GM23248 (cell line): ENCODE measurements around the gene COPG2. TPM values are rescaled to one million over a fixed set of nuclear protein-coding genes. Genes with fewer than 3 reads are reported as not detected.
A peak's percentile ranks its signal among the peaks of the same experiment; 100 is the strongest.
"Not testable (repeated sequence)": the region's sequence is repeated elsewhere in the genome, so short reads cannot be mapped to it uniquely, and the experiment has no call there.

Experiments used
- DNase-seq: peaks from one replicate; pipeline ENCODE4 v3.0.0-alpha.2; 2015
- H2AFZ ChIP-seq: fragments of 200-600 bp; sonication (generic); 2 replicates; pipeline ENCODE4 v1.6.1; 2016; ENCODE audit warnings: antibody characterized with exemption
- H3F3A ChIP-seq: fragments of 200-600 bp; sonication (generic); 2 replicates; pipeline ENCODE4 v1.6.1; 2016; ENCODE audit warnings: mild to moderate bottlenecking, antibody characterized with exemption, mixed run types; ENCODE audit not compliant: insufficient read depth
- H3K27ac ChIP-seq: fragments of 200-600 bp; sonication (generic); 2 replicates; pipeline ENCODE4 v1.5.1; 2016; ENCODE audit warnings: mild to moderate bottlenecking
- H3K27me3 ChIP-seq: fragments of 200-600 bp; sonication (generic); replicated peaks from 2 replicates; pipeline ENCODE4 v1.6.1; 2016; ENCODE audit warnings: mild to moderate bottlenecking; ENCODE audit not compliant: insufficient read depth
- H3K36me3 ChIP-seq: fragments of 200-600 bp; sonication (generic); 2 replicates; pipeline ENCODE4 v1.6.1; 2016; ENCODE audit warnings: low read depth, mild to moderate bottlenecking
- H3K4me1 ChIP-seq: fragments of 200-600 bp; sonication (generic); 2 replicates; pipeline ENCODE4 v1.6.1; 2016; ENCODE audit warnings: mild to moderate bottlenecking; ENCODE audit not compliant: insufficient read depth
- H3K4me2 ChIP-seq: fragments of 200-600 bp; sonication (generic); one replicate; pipeline ENCODE4 v1.6.1; 2016; ENCODE audit warnings: mild to moderate bottlenecking; ENCODE audit not compliant: unreplicated experiment
- H3K4me3 ChIP-seq: fragments of 200-600 bp; sonication (generic); 2 replicates; pipeline ENCODE4 v1.5.1; 2016; ENCODE audit warnings: mild to moderate bottlenecking
- H3K79me2 ChIP-seq: fragments of 200-600 bp; sonication (generic); 2 replicates; pipeline ENCODE4 v1.6.1; 2016; ENCODE audit warnings: mild to moderate bottlenecking; ENCODE audit not compliant: insufficient read depth
- H3K9ac ChIP-seq: fragments of 200-600 bp; sonication (generic); 2 replicates; pipeline ENCODE4 v1.6.1; 2016; ENCODE audit warnings: mild to moderate bottlenecking
- H3K9me2 ChIP-seq: fragments of 200-600 bp; sonication (generic); 2 replicates; pipeline ENCODE4 v1.6.1; 2016; ENCODE audit warnings: mixed run types, mild to moderate bottlenecking, moderate library complexity; ENCODE audit not compliant: insufficient read depth
- H3K9me3 ChIP-seq: fragments of 200-600 bp; sonication (generic); one replicate; pipeline ENCODE4 v1.6.1; 2017; ENCODE audit warnings: low read depth
- H4K20me1 ChIP-seq: fragments of 200-600 bp; sonication (generic); 2 replicates; pipeline ENCODE4 v1.6.0; 2016; ENCODE audit not compliant: insufficient read depth
- EZH2 ChIP-seq: fragments of 200-600 bp; sonication (generic); IDR thresholded peaks from 2 replicates; pipeline ENCODE4 v1.6.1; 2018; ENCODE audit warnings: antibody characterized with exemption, mild to moderate bottlenecking; ENCODE audit not compliant: insufficient read depth, poor library complexity, severe bottlenecking
- EZH2phosphoT487 ChIP-seq: fragments of 200-600 bp; sonication (generic); IDR thresholded peaks from 2 replicates; pipeline ENCODE4 v1.6.1; 2018; ENCODE audit warnings: antibody characterized with exemption, moderate library complexity, mild to moderate bottlenecking, low read depth; ENCODE audit not compliant: insufficient read depth
- WGBS, 2 experiments: methylation state at CpG; one replicate each; pipeline ENCODE4 v1.1.6; 2015 to 2017; ENCODE audit warnings: low lambda C conversion rate in 2 of 2, low coverage in 1 of 2; ENCODE audit errors: missing lambda C conversion rate in 2 of 2; 5-methylcytosine and 5-hydroxymethylcytosine counted together
- in situ Hi-C: fragments of 300-500 bp; cut with MboI; formaldehyde crosslinking; loops from 2 replicates; pipeline ENCODE4 v1.15.0; 2020
- polyA plus RNA-seq: library from polyadenylated mRNA; unstranded; fragments of >200 nt; fragmentation: Nextera tagmentation; extraction: Ambion mirVana; gene quantifications from 2 replicates; pipeline ENCODE4 v1.2.1, GENCODE V29; 2016
- total RNA-seq: library from RNA; depleted of rRNA; stranded (reverse); fragments of >200 nt; shearing (Covaris generic); gene quantifications from 2 replicates; pipeline ENCODE4 v1.2.3, GENCODE V29; 2014

The COPG2 gene
- total and polyA plus RNA-seq, 2 experiments from 2014 or later: 3.4 to 29.7 TPM

DNA sequence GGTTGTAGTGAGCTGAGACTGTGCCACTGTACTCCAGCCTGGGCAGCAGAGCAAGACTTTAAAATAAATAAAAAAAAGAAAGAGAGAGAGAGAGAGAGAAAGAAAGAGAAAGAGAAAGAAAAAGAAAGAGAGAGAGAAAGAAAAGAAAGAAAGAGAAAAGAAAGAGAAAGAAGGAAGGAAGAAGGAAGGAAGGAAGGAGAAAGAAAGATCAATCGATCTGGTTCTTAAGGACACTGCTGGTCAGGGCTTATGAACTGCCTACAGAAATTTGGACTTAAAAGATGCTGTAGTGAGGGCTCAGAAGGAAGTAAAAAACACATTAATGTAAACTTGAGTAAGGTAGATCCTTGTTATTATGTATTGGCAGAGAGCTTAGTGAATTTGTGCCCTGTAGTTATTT is 62.4 kb downstream of the COPG2 start:
- Histone ChIP-seq H3K27ac (no peak overlapping the region), H3K9me2 (0 out of 2 replicates have a peak, but pooled peaks cover 4% of the 10 kb centered on the region), H4K20me1 (no peaks in the 10 kb centered on the region), H3K4me1 (no peaks in the 10 kb centered on the region), H3F3A (no peaks in the 10 kb centered on the region), H3K36me3 (no peaks in the 10 kb centered on the region; the same call in 1 of the 2 replicates), H3K4me2 (no peak overlapping the region), H3K9ac (no peak overlapping the region), H2AFZ (no peak overlapping the region), H3K27me3 (no peaks in the 10 kb centered on the region), H3K4me3 (no peak overlapping the region), H3K9me3 (no peaks in the 10 kb centered on the region), H3K79me2 (no peaks in the 10 kb centered on the region)
- no peak for DNase-seq
- TF ChIP-seq EZH2 (no peak), EZH2phosphoT487 (no peak)
- WGBS, 2 experiments: 89 to 94% methylated on average over 1 of the region's 1 CpG
- in situ Hi-C loops: no loop called here

DNA sequence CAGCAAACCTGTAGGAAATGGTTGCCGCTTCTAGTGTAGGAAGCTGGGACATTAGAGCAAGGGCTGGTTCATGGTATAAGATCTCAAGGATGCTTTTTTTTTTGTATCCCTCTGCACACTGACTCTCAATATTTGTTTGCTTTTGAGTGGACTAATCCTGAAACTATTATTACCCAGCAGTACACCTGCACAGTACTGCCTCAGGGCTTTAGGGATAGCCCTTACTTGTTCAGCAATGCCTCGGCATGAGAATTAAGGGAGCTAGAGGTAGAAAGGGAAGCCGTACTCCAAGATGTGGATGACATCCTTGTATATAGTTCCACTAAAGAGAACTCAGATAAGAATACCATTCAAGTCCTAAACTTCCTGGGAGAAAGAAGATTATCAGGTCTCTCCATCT is 70.5 kb downstream of the COPG2 start:
- H3K9me3 ChIP-seq: no peaks in the 10 kb centered on the region
- no peaks in the 10 kb centered on the region for H3F3A ChIP-seq
- no peaks in the 10 kb centered on the region for H3K9me2 ChIP-seq
- in situ Hi-C loops: no loop called here
- no peaks in the 10 kb centered on the region for H4K20me1 ChIP-seq
- H3K36me3 ChIP-seq: no peaks in the 10 kb centered on the region
- no peaks in the 10 kb centered on the region for H3K27me3 ChIP-seq
- no peak overlapping the region for H3K27ac ChIP-seq
- H3K4me3 ChIP-seq: no peak overlapping the region
- no peaks in the 10 kb centered on the region for H3K79me2 ChIP-seq
- whole genome bisulfite sequencing, 2 experiments: 95 to 97% methylated on average over 3 of the region's 3 CpGs
- no peaks in the 10 kb centered on the region for H3K4me1 ChIP-seq
- no peak for DNase-seq
- no peak for TF ChIP-seq EZH2
- no peak for TF ChIP-seq EZH2phosphoT487
- no peak overlapping the region for H3K4me2 ChIP-seq
- no peak overlapping the region for H2AFZ ChIP-seq
- no peak overlapping the region for H3K9ac ChIP-seq

DNA sequence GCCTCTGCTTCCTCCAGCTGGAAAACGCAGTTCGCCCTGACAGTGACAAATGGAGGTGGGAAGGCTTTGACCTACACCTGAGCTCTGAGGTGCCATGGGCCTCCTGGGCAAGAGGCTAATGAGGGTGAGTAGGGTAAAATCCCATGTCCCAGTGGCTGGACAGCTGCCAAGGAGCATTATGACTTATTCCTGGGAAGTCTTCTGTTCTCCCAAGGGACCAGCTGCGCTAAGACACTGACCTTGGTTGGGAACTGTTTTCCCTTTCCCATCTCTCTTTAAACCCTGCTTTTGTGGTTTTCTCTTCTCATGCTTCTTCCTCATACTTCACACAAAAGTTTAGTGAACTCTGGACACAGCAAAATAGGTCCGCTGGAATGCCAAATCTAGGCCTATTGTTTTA is 72.6 kb downstream of the COPG2 start:
- TF ChIP-seq EZH2 (no peak), EZH2phosphoT487 (no peak)
- peak; percentile 5 for DNase-seq
- H3K9me2 ChIP-seq: no peaks in the 10 kb centered on the region
- in situ Hi-C loops: no loop called here
- no peak overlapping the region for H3K4me2 ChIP-seq
- no peak overlapping the region for H2AFZ ChIP-seq
- WGBS, 2 experiments: 98 to 99% methylated on average over 4 of the region's 4 CpGs
- H3K27ac ChIP-seq: no peak overlapping the region
- no peaks in the 10 kb centered on the region for H3K9me3 ChIP-seq
- H3K27me3 ChIP-seq: no peaks in the 10 kb centered on the region
- no peaks in the 10 kb centered on the region for H3F3A ChIP-seq
- H3K79me2 ChIP-seq: no peaks in the 10 kb centered on the region
- H3K36me3 ChIP-seq: no peaks in the 10 kb centered on the region
- H3K9ac ChIP-seq: no peak overlapping the region
- no peaks in the 10 kb centered on the region for H4K20me1 ChIP-seq
- no peaks in the 10 kb centered on the region for H3K4me1 ChIP-seq
- H3K4me3 ChIP-seq: no peak overlapping the region

DNA sequence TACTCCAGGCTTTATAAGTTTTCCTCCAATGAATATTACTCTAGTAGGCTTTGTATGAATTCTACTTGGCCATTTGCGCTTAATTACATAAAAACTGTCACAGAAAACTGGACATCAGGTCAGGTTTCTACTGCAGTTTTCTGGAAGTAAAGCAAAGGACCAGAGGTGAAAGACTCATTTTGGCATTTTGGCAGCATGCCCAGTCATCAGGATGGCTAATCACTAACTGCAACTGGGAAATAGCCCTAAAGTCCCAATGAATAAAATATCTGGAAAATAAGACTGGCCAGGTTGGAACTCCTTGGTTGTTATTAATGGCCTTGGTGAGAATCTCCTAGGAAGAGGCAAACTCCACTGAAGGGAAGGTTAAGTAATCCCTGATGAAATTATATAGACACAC is 75.5 kb downstream of the COPG2 start:
- H3K4me1 ChIP-seq: no peaks in the 10 kb centered on the region
- no peak overlapping the region for H3K9ac ChIP-seq
- H3K79me2 ChIP-seq: no peaks in the 10 kb centered on the region
- in situ Hi-C loops: no loop called here
- TF ChIP-seq EZH2phosphoT487: no peak
- TF ChIP-seq EZH2: no peak
- H3K9me2 ChIP-seq: no peaks in the 10 kb centered on the region
- no peaks in the 10 kb centered on the region for H3K9me3 ChIP-seq
- WGBS, 2 experiments: 97 to 100% methylated on average over 1 of the region's 1 CpG
- H3K4me2 ChIP-seq: no peak overlapping the region
- H2AFZ ChIP-seq: no peak overlapping the region
- H4K20me1 ChIP-seq: no peaks in the 10 kb centered on the region
- no peak for DNase-seq
- H3K27me3 ChIP-seq: no peaks in the 10 kb centered on the region
- H3K36me3 ChIP-seq: no peaks in the 10 kb centered on the region
- no peak overlapping the region for H3K27ac ChIP-seq
- H3F3A ChIP-seq: no peaks in the 10 kb centered on the region
- H3K4me3 ChIP-seq: no peak overlapping the region

DNA sequence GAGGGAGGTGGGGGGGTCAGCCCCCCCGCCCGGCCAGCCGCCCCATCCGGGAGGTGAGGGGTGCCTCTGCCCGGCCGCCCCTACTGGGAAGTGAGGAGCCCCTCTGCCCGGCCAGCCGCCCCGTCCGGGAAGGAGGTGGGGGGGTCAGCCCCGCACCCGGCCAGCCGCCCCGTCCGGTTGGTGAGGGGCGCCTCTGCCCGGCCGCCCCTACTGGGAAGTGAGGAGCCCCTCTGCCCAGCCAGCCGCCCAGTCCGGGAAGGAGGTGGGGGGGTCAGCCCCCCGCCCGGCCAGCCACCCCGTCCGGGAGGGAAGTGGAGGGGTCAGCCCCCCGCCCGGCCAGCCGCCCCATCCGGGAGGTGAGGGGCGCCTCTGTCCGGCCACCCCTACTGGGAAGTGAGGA is 77.1 kb downstream of the COPG2 start:
- H3K36me3 ChIP-seq, in situ Hi-C loops, H3K27me3 ChIP-seq, H2AFZ ChIP-seq, H3K4me3 ChIP-seq, H3K79me2 ChIP-seq, H3K9me3 ChIP-seq, H3K4me2 ChIP-seq, H3K4me1 ChIP-seq, H3K9ac ChIP-seq, H3K9me2 ChIP-seq, H3F3A ChIP-seq, H3K27ac ChIP-seq, H4K20me1 ChIP-seq, DNase-seq: not testable (repeated sequence)
- WGBS, 2 experiments: 91% methylated on average over 20 of the region's 30 CpGs; no CpG with 5 or more reads in 1 of the 2 experiments

DNA sequence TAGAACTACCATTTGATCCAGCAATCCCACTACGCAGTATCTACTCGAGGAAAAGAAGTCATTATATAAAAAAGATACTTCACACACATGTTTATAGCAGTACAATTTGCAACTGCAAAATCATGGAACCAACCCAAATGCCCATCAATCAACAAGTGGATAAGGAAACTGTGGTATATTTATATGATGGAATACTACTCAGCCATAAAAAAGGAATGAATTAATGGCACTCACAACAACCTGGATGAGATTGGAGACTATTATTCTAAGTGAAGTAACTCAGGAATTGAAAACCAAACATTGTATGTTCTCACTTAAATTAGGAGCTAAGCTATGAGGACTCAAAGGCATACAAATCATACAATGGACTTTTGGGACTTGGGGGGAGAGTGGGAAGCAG is 82.6 kb downstream of the COPG2 start:
- H2AFZ ChIP-seq, H3K27ac ChIP-seq, H3K79me2 ChIP-seq, H3K36me3 ChIP-seq, DNase-seq, H3K9ac ChIP-seq, H3K4me3 ChIP-seq, H4K20me1 ChIP-seq, H3K4me1 ChIP-seq, H3F3A ChIP-seq, H3K27me3 ChIP-seq, H3K4me2 ChIP-seq, H3K9me3 ChIP-seq, H3K9me2 ChIP-seq, in situ Hi-C loops: not testable (repeated sequence)
- 89 to 97% methylated on average over 2 of the region's 2 CpGs for WGBS, 2 experiments

DNA sequence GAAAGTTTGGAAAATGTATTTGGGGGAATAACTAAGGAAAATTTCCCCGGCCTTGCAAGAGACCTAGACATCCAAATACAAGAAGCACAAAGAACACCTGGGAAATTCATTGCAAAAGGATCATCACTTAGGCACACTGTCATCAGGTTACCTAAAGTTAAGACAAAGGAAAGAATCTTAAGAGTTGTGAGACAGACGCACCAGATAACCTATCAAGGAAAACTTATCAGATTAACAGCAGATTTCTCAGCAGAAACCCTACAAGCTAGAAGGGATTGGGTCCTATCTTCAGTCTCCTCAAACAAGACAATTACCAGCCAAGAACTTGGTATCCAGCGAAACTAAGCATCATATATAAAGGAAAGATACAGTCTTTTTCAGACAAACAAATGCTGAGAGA is 93.4 kb downstream of the COPG2 start:
- H3K4me2 ChIP-seq, H3K27me3 ChIP-seq, H3K36me3 ChIP-seq, H4K20me1 ChIP-seq, DNase-seq, H3K9ac ChIP-seq, in situ Hi-C loops, H3K27ac ChIP-seq, H3K4me3 ChIP-seq, H3K9me3 ChIP-seq, H2AFZ ChIP-seq, H3K4me1 ChIP-seq, H3K9me2 ChIP-seq, H3F3A ChIP-seq, H3K79me2 ChIP-seq: not testable (repeated sequence)
- WGBS, 2 experiments: 79 to 85% methylated on average over 3 of the region's 3 CpGs
